ENCODE results near the gene PFKFB3. TPM values are rescaled to one million over a fixed set of nuclear protein-coding genes. Genes with fewer than 3 reads are reported as not detected.

Gene PFKFB3
- total and polyA plus RNA-seq, 9 of the 15 experiments (the other 6 are each of a cell fraction or from before 2014, with no cell fraction given) = 0.46 to 21.6 (median 7.8) TPM

DNA sequence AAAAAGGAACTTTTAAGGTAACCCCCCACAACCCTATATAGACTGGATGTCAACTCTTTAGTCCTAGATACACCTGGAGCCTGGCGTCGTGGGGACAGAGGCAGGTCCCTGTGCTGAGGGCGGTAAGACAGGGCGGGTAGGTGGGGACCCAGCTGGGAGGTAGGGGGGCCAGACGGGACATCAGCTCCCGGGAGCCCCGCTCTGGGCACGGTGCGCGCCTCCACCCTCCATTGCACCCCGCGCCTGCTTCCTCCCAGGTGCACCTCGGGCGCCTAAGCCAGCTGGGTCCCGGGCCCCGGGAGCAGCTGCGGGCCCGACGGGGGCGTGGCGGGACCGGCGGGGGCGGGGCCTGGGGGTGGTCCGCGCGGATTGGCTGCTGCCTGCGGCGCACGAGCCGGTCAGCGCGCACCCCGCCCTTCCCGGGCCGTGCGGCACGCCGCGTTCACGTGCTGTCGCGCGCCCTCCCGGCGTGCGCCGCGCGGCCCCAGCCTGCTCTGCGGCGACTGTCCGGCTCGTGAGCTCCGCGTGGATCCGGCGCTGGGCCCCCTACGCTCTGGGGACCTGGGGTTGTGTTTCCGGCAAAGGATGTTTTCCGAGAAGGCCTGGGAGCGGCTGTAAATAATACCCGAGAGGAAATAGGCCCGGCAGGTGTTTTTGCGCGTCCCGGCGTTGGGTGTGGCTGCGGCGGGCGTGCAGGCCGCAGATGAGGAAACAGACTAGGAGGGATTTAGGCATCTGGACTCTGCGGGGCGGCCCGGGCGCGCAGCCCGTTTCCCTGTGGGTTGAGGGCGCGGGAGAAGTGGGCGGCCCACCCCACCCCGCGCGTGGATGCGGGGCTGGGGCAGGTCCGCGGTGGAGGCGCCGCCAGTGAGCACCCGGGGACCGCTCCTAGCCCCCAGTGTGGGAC, 39.1 kb upstream of the PFKFB3 start (continued):
- TF ChIP-seq, protein P1, sequence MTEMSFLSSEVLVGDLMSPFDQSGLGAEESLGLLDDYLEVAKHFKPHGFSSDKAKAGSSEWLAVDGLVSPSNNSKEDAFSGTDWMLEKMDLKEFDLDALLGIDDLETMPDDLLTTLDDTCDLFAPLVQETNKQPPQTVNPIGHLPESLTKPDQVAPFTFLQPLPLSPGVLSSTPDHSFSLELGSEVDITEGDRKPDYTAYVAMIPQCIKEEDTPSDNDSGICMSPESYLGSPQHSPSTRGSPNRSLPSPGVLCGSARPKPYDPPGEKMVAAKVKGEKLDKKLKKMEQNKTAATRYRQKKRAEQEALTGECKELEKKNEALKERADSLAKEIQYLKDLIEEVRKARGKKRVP (CRISPR knock-in tag; IDR thresholded peaks at IDR 0.05) = no peak
- no peak for TF ChIP-seq ZSCAN32 (CRISPR knock-in tag; IDR thresholded peaks at IDR 0.05)
- TF ChIP-seq, protein P2, sequence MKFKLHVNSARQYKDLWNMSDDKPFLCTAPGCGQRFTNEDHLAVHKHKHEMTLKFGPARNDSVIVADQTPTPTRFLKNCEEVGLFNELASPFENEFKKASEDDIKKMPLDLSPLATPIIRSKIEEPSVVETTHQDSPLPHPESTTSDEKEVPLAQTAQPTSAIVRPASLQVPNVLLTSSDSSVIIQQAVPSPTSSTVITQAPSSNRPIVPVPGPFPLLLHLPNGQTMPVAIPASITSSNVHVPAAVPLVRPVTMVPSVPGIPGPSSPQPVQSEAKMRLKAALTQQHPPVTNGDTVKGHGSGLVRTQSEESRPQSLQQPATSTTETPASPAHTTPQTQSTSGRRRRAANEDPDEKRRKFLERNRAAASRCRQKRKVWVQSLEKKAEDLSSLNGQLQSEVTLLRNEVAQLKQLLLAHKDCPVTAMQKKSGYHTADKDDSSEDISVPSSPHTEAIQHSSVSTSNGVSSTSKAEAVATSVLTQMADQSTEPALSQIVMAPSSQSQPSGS (CRISPR knock-in tag; IDR thresholded peaks at IDR 0.05) = no peak
- no peak for TF ChIP-seq HEY1 (CRISPR knock-in tag; IDR thresholded peaks at IDR 0.05; ENCODE audit: borderline replicate concordance)
- peak; percentile 93 for TF ChIP-seq RBFOX2 (IDR thresholded peaks at IDR 0.05; ENCODE audit: low read depth, low read length)
- TF ChIP-seq, protein P3, sequence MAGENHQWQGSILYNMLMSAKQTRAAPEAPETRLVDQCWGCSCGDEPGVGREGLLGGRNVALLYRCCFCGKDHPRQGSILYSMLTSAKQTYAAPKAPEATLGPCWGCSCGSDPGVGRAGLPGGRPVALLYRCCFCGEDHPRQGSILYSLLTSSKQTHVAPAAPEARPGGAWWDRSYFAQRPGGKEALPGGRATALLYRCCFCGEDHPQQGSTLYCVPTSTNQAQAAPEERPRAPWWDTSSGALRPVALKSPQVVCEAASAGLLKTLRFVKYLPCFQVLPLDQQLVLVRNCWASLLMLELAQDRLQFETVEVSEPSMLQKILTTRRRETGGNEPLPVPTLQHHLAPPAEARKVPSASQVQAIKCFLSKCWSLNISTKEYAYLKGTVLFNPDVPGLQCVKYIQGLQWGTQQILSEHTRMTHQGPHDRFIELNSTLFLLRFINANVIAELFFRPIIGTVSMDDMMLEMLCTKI (IDR thresholded peaks at IDR 0.05; ENCODE audit: partially characterized antibody) = no peak
- TF ChIP-seq SNIP1 (IDR thresholded peaks at IDR 0.05; ENCODE audit: low read depth) = no peak
- TF ChIP-seq ZNF668 (CRISPR knock-in tag; IDR thresholded peaks at IDR 0.05) = no peak
- no peak for TF ChIP-seq GTF2E2 (tag; IDR thresholded peaks at IDR 0.05)
- TF ChIP-seq EGR1 (conservative IDR thresholded peaks at IDR 0.05) = 0 out of 2 replicates have a peak, but pooled peaks have one; percentile 27
- peak; percentile 84 for TF ChIP-seq SAFB (IDR thresholded peaks at IDR 0.05; ENCODE audit: borderline replicate concordance, low read depth, low read length)
- peak; percentile 47 for TF ChIP-seq U2AF1 (optimal IDR thresholded peaks at IDR 0.05; ENCODE audit: low read depth, low read length)
- TF ChIP-seq CUX1 (CRISPR knock-in tag; IDR thresholded peaks at IDR 0.05) = peak; percentile 73
- no peak for TF ChIP-seq SP2 (IDR thresholded peaks at IDR 0.05; ENCODE audit: extremely low read depth, low read depth, low read length, poor library complexity, severe bottlenecking)
- no peak for TF ChIP-seq ZNF431 (CRISPR knock-in tag; IDR thresholded peaks at IDR 0.05)
- TF ChIP-seq SETDB1 (IDR thresholded peaks at IDR 0.05; ENCODE audit: low read length) = no peak
- 0 out of 2 replicates have a peak, but pooled peaks have one; percentile 22 for TF ChIP-seq ATF1 (CRISPR knock-in tag; IDR thresholded peaks at IDR 0.05)
- TF ChIP-seq ATF1 (tag; IDR thresholded peaks at IDR 0.05) = peak; percentile 80
- peak; percentile 68 for TF ChIP-seq NFRKB (IDR thresholded peaks at IDR 0.05; ENCODE audit: low read depth)
